ENCODE data around the gene NEUROD1. TPM values are rescaled to one million over a fixed set of nuclear protein-coding genes. Genes with fewer than 3 reads are reported as not detected.

NEUROD1 gene
- total RNA-seq, 1 experiment from 2014 or later = not detected

DNA sequence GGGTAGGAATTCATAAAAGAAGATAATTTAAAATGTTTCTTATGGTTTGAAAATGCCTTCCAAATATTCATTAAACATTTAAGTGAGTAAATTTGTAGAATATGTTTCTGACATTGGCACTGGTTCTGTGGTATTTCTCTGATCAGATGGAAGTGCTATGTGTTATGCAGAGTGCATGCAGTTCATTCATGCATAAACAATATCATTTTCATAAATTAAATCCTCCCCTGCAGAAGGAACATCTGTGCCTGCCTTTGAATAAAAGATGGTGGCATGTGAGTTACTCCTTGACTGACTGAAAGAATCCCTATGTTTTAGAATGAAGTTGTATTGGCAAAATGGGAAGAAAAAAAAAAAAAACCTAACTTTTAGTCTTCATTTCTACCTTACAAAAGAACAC, 5.9 kb downstream of the NEUROD1 start:
- Histone ChIP-seq H3K4me1 (ENCODE audit: insufficient read depth, low read length) (no peaks in the 10 kb centered on the region), H3F3A (ENCODE audit: low read length, unreplicated experiment) (no peaks in the 10 kb centered on the region), H3K9me3 (ENCODE audit: low read length) (no peaks in the 10 kb centered on the region), H3K79me2 (ENCODE audit: low read length) (no peaks in the 10 kb centered on the region), H4K20me1 (ENCODE audit: low read length) (no peaks in the 10 kb centered on the region), H3K4me2 (ENCODE audit: low read length) (no peak overlapping the region), H3K36me3 (ENCODE audit: low read depth, low read length) (no peaks in the 10 kb centered on the region), H3K27ac (ENCODE audit: low read length) (no peak overlapping the region), H3K9me2 (replicated peaks; ENCODE audit: low read length) (no peaks in the 10 kb centered on the region), H3K4me3 (ENCODE audit: low read length) (no peak overlapping the region), H3K9ac (ENCODE audit: low read length) (no peak overlapping the region), H2AFZ (ENCODE audit: low read length) (no peak overlapping the region), H3K27me3 (ENCODE audit: low read length) (peaks cover 13% of the 10 kb centered on the region; the same call in 1 of the 2 replicates)
- DNase-seq = no peak
- ATAC-seq = no peak
- TF ChIP-seq EZH2 (IDR thresholded peaks at IDR 0.05; ENCODE audit: low read length, unreplicated experiment) (no peak), EZH2phosphoT487 (IDR thresholded peaks at IDR 0.05; ENCODE audit: borderline replicate concordance, low read length) (no peak)
- TF ChIP-seq, protein P1, sequence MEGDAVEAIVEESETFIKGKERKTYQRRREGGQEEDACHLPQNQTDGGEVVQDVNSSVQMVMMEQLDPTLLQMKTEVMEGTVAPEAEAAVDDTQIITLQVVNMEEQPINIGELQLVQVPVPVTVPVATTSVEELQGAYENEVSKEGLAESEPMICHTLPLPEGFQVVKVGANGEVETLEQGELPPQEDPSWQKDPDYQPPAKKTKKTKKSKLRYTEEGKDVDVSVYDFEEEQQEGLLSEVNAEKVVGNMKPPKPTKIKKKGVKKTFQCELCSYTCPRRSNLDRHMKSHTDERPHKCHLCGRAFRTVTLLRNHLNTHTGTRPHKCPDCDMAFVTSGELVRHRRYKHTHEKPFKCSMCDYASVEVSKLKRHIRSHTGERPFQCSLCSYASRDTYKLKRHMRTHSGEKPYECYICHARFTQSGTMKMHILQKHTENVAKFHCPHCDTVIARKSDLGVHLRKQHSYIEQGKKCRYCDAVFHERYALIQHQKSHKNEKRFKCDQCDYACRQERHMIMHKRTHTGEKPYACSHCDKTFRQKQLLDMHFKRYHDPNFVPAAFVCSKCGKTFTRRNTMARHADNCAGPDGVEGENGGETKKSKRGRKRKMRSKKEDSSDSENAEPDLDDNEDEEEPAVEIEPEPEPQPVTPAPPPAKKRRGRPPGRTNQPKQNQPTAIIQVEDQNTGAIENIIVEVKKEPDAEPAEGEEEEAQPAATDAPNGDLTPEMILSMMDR (conservative IDR thresholded peaks at IDR 0.05; ENCODE audit: low read depth, low read length) = no peak
- ChIA-PET CTCF (interaction anchor here (0.7 kb wide), 1 partner anchor 234 kb away, joined by 3 read pairs; no protein-coding TSS in a partner anchor), POLR2A (ENCODE audit: unreplicated experiment) (no interaction called here)
- intact Hi-C loops (cut with micrococcal nuclease) = no loop called here
- no TSS peak for BruUV-seq (replicated peaks)

- BruUV-seq (replicated peaks) = no TSS peak
- Histone ChIP-seq H3K36me3 (ENCODE audit: low read depth, low read length) (no peaks in the 10 kb centered on the region), H3F3A (ENCODE audit: low read length, unreplicated experiment) (no peaks in the 10 kb centered on the region), H2AFZ (ENCODE audit: low read length) (no peak overlapping the region), H3K27ac (ENCODE audit: low read length) (no peak overlapping the region), H4K20me1 (ENCODE audit: low read length) (no peaks in the 10 kb centered on the region), H3K4me1 (ENCODE audit: insufficient read depth, low read length) (no peaks in the 10 kb centered on the region), H3K9me3 (ENCODE audit: low read length) (no peaks in the 10 kb centered on the region), H3K27me3 (ENCODE audit: low read length) (0 out of 2 replicates have a peak, but pooled peaks cover 2% of the 10 kb centered on the region), H3K4me2 (ENCODE audit: low read length) (no peak overlapping the region), H3K79me2 (ENCODE audit: low read length) (no peaks in the 10 kb centered on the region), H3K9me2 (replicated peaks; ENCODE audit: low read length) (no peaks in the 10 kb centered on the region), H3K4me3 (ENCODE audit: low read length) (no peak overlapping the region), H3K9ac (ENCODE audit: low read length) (no peak overlapping the region)
- CTCF ChIA-PET = no interaction called here
- DNase-seq (peak; percentile 18), ATAC-seq (no peak)
- intact Hi-C loops (cut with micrococcal nuclease) = no loop called here
- TF ChIP-seq EZH2 (IDR thresholded peaks at IDR 0.05; ENCODE audit: low read length, unreplicated experiment) = no peak
- POLR2A ChIA-PET (ENCODE audit: unreplicated experiment) = no interaction called here
Observed at GRCh38 chr2:181673173-181673572, 7.1 kb downstream of the NEUROD1 start.

GRCh38 chr2:181672255-181673008, 7.9 kb downstream of the NEUROD1 start:
- no peak overlapping the region for H3K4me3 ChIP-seq (ENCODE audit: low read length)
- no peaks in the 10 kb centered on the region for H3K9me2 ChIP-seq (replicated peaks; ENCODE audit: low read length)
- TF ChIP-seq EZH2phosphoT487 (IDR thresholded peaks at IDR 0.05; ENCODE audit: borderline replicate concordance, low read length) (no peak), EZH2 (IDR thresholded peaks at IDR 0.05; ENCODE audit: low read length, unreplicated experiment) (no peak)
- TF ChIP-seq, protein P1 (conservative IDR thresholded peaks at IDR 0.05; ENCODE audit: low read depth, low read length) = no peak
- no peak overlapping the region for H3K9ac ChIP-seq (ENCODE audit: low read length)
- POLR2A ChIA-PET (ENCODE audit: unreplicated experiment) = no interaction called here
- H3F3A ChIP-seq (ENCODE audit: low read length, unreplicated experiment) = no peaks in the 10 kb centered on the region
- BruUV-seq (replicated peaks) = no TSS peak
- no peaks in the 10 kb centered on the region for H3K36me3 ChIP-seq (ENCODE audit: low read depth, low read length)
- no peaks in the 10 kb centered on the region for H3K9me3 ChIP-seq (ENCODE audit: low read length)
- CTCF ChIA-PET = no interaction called here
- H3K4me1 ChIP-seq (ENCODE audit: insufficient read depth, low read length) = no peaks in the 10 kb centered on the region
- H3K27ac ChIP-seq (ENCODE audit: low read length) = no peak overlapping the region
- 0 out of 2 replicates have a peak, but pooled peaks cover 2% of the 10 kb centered on the region for H3K27me3 ChIP-seq (ENCODE audit: low read length)
- intact Hi-C loops (cut with micrococcal nuclease) = no loop called here
- no peak overlapping the region for H2AFZ ChIP-seq (ENCODE audit: low read length)
- no peaks in the 10 kb centered on the region for H4K20me1 ChIP-seq (ENCODE audit: low read length)
- ATAC-seq = no peak
- H3K79me2 ChIP-seq (ENCODE audit: low read length) = no peaks in the 10 kb centered on the region
- H3K4me2 ChIP-seq (ENCODE audit: low read length) = no peak overlapping the region
- DNase-seq = no peak
